HL-60 (cell line): ENCODE data around the gene MRGPRF.

Experiments used
- DNase-seq, 2 experiments: peaks; one replicate each; pipeline ENCODE4 v3.0.0-alpha.2; 2010 to 2020; ENCODE audit warnings: low read depth in 1 of 2, low spot score in 1 of 2
- H3K27ac ChIP-seq: fragments of 250-450 bp; sonication (Bioruptor Pico); replicated peaks from 2 replicates; pipeline ENCODE4 v1.5.1; 2020; ENCODE audit warnings: mild to moderate bottlenecking, moderate library complexity
- H3K27me3 ChIP-seq: fragments of 250-450 bp; sonication (Bioruptor Pico); 2 replicates; pipeline ENCODE4 v1.5.1; 2021; ENCODE audit warnings: mild to moderate bottlenecking, moderate library complexity; ENCODE audit not compliant: insufficient read depth, poor library complexity, severe bottlenecking
- H3K4me3 ChIP-seq: replicated peaks from 2 replicates; pipeline ENCODE4 v1.5.1; 2011; ENCODE audit warnings: mild to moderate bottlenecking, control low read depth, low read length; ENCODE audit not compliant: insufficient read depth
- CTCF ChIP-seq: IDR thresholded peaks from one replicate; pipeline ENCODE4 v1.5.1; 2011; ENCODE audit warnings: low read length, control low read depth, inconsistent platforms; ENCODE audit not compliant: insufficient read depth
- GABPA ChIP-seq: IDR thresholded peaks from 2 replicates; pipeline ENCODE4 v1.6.1; 2012; ENCODE audit warnings: low read depth
- POLR2AphosphoS5 ChIP-seq: IDR thresholded peaks from 2 replicates; pipeline ENCODE4 v1.6.1; 2012; ENCODE audit warnings: low read depth
- REST ChIP-seq: IDR thresholded peaks from 2 replicates; pipeline ENCODE4 v1.6.1; 2012; ENCODE audit warnings: low read depth; ENCODE audit not compliant: insufficient replicate concordance
- SPI1 ChIP-seq: IDR thresholded peaks from 2 replicates; pipeline ENCODE4 v1.6.1; 2012; ENCODE audit warnings: low read depth, mild to moderate bottlenecking, borderline replicate concordance

The MRGPRF gene

GRCh38 chr11:69032833-69033232 is 19.8 kb upstream of the MRGPRF start:
- no peak overlapping the region for H3K27ac ChIP-seq
- no peaks in the 10 kb centered on the region for H3K27me3 ChIP-seq
- TF ChIP-seq SPI1 (no peak), REST (no peak), CTCF (no peak), POLR2AphosphoS5 (no peak), GABPA (no peak)
- no peak overlapping the region for H3K4me3 ChIP-seq
- DNase-seq, result no peak

GRCh38 chr11:69030301-69030700 is 17.3 kb upstream of the MRGPRF start:
- Histone ChIP-seq H3K4me3 (no peak overlapping the region), H3K27me3 (no peaks in the 10 kb centered on the region), H3K27ac (no peak overlapping the region)
- TF ChIP-seq CTCF (no peak), REST (no peak), GABPA (no peak), SPI1 (no peak), POLR2AphosphoS5 (no peak)
- no peak for DNase-seq

- H3K27ac ChIP-seq, result peak overlapping the region; percentile 68
- DNase-seq, result peak; percentile 93 to 95
- TF ChIP-seq REST (peak; percentile 27), POLR2AphosphoS5 (no peak)
- H3K4me3 ChIP-seq, result no peak overlapping the region
- no peaks in the 10 kb centered on the region for H3K27me3 ChIP-seq
Observed at GRCh38 chr11:69027704-69028372, 14.8 kb upstream of the MRGPRF start.
